Hepatocyte (in vitro differentiated cells): ENCODE measurements around the gene EPHA4.

Source experiments
- CTCF ChIP-seq: fragments of 200-600 bp; sonication (generic); IDR thresholded peaks from 2 replicates; pipeline ENCODE4 v1.5.1; 2016; ENCODE audit warnings: antibody characterized with exemption, mild to moderate bottlenecking; ENCODE audit not compliant: poor library complexity
- EZH2 ChIP-seq: fragments of 200-600 bp; sonication (generic); IDR thresholded peaks from 2 replicates; pipeline ENCODE4 v1.6.1; 2016; ENCODE audit warnings: antibody characterized with exemption, mild to moderate bottlenecking, borderline replicate concordance
- EZH2phosphoT487 ChIP-seq: fragments of 200-600 bp; sonication (generic); IDR thresholded peaks from one replicate; pipeline ENCODE4 v1.6.1; 2018; ENCODE audit warnings: antibody characterized with exemption, mild to moderate bottlenecking, low read depth, moderate library complexity; ENCODE audit not compliant: unreplicated experiment, severe bottlenecking

GRCh38 chr2:221554769-221555493 is 17.2 kb downstream of the EPHA4 start:
- TF ChIP-seq CTCF = no peak
- no peak for TF ChIP-seq EZH2phosphoT487
- TF ChIP-seq EZH2 = no peak
